ENCODE results near the gene NTNG2.

Gene NTNG2

GRCh38 chr9:132147839-132148238 is 14.0 kb upstream of the NTNG2 start:
- no peak for DNase-seq

GRCh38 chr9:132150256-132150655 is 11.6 kb upstream of the NTNG2 start:
- DNase-seq = no peak

GRCh38 chr9:132151118-132151517 is 10.7 kb upstream of the NTNG2 start:
- DNase-seq = no peak

GRCh38 chr9:132152231-132152630 is 9.6 kb upstream of the NTNG2 start:
- DNase-seq = no peak

- DNase-seq = no peak
Measured at GRCh38 chr9:132154863-132155567, 6.8 kb upstream of the NTNG2 start.

- DNase-seq = no peak
Measured at GRCh38 chr9:132155568-132155895, 6.3 kb upstream of the NTNG2 start.

GRCh38 chr9:132156262-132156661 is 5.6 kb upstream of the NTNG2 start:
- no peak for DNase-seq

GRCh38 chr9:132157347-132158116 is 4.3 kb upstream of the NTNG2 start:
- no peak for DNase-seq

- peak; percentile 70 for DNase-seq
Measured at GRCh38 chr9:132160802-132161742, 786 bp upstream of the NTNG2 start.

GRCh38 chr9:132162764-132163456 is 1.1 kb downstream of the NTNG2 start:
- DNase-seq = no peak

GRCh38 chr9:132163457-132163875 is 1.6 kb downstream of the NTNG2 start:
- no peak for DNase-seq

GRCh38 chr9:132163876-132164603 is 2.2 kb downstream of the NTNG2 start:
- DNase-seq = no peak

- DNase-seq = peak; percentile 69
Measured at GRCh38 chr9:132164604-132165362, 2.9 kb downstream of the NTNG2 start.

- DNase-seq = no peak
Measured at GRCh38 chr9:132166599-132166998, 4.7 kb downstream of the NTNG2 start.

- no peak for DNase-seq
Measured at GRCh38 chr9:132167192-132167591, 5.3 kb downstream of the NTNG2 start.

- DNase-seq = no peak
Measured at GRCh38 chr9:132168347-132168746, 6.5 kb downstream of the NTNG2 start.

GRCh38 chr9:132168851-132169250 is 7.0 kb downstream of the NTNG2 start:
- DNase-seq = no peak

GRCh38 chr9:132169672-132170392 is 8.0 kb downstream of the NTNG2 start:
- peak; percentile 57 for DNase-seq

- DNase-seq = no peak
Measured at GRCh38 chr9:132171702-132172101, 9.8 kb downstream of the NTNG2 start.

- DNase-seq = no peak
Measured at GRCh38 chr9:132172185-132172584, 10.3 kb downstream of the NTNG2 start.

GRCh38 chr9:132175431-132175830 is 13.6 kb downstream of the NTNG2 start:
- no peak for DNase-seq
